Measurements from ENCODE around the gene TMC5. TPM values are rescaled to one million over a fixed set of nuclear protein-coding genes. Genes with fewer than 3 reads are reported as not detected.
"Not testable (repeated sequence)": the region's sequence is repeated elsewhere in the genome, so short reads cannot be mapped to it uniquely, and the experiment has no call there.

TMC5 gene
- polyA plus RNA-seq, 1 experiment = not detected

GRCh38 chr16:19382887-19383816, 34.5 kb upstream of the TMC5 start:
- ChIA-PET CTCF (interaction anchor here (0.9 kb wide), 1 partner anchor 297 kb away, joined by 5 read pairs; no protein-coding TSS in a partner anchor), POLR2A (no interaction called here)
- Histone ChIP-seq H3K9me3 (ENCODE audit: control insufficient read depth, insufficient read depth, low read length) (no peaks in the 10 kb centered on the region), H3K4me3 (ENCODE audit: low read depth, low read length) (no peak overlapping the region), H3K27ac (ENCODE audit: low read depth, low read length) (no peak overlapping the region), H3K27me3 (ENCODE audit: control insufficient read depth, insufficient read depth, low read length) (no peaks in the 10 kb centered on the region)
- DNase-seq (ENCODE audit: low read depth, low spot score) = no peak
- TF ChIP-seq, protein P1, sequence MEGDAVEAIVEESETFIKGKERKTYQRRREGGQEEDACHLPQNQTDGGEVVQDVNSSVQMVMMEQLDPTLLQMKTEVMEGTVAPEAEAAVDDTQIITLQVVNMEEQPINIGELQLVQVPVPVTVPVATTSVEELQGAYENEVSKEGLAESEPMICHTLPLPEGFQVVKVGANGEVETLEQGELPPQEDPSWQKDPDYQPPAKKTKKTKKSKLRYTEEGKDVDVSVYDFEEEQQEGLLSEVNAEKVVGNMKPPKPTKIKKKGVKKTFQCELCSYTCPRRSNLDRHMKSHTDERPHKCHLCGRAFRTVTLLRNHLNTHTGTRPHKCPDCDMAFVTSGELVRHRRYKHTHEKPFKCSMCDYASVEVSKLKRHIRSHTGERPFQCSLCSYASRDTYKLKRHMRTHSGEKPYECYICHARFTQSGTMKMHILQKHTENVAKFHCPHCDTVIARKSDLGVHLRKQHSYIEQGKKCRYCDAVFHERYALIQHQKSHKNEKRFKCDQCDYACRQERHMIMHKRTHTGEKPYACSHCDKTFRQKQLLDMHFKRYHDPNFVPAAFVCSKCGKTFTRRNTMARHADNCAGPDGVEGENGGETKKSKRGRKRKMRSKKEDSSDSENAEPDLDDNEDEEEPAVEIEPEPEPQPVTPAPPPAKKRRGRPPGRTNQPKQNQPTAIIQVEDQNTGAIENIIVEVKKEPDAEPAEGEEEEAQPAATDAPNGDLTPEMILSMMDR (IDR thresholded peaks at IDR 0.05; ENCODE audit: low read depth, low read length) = no peak

DNA sequence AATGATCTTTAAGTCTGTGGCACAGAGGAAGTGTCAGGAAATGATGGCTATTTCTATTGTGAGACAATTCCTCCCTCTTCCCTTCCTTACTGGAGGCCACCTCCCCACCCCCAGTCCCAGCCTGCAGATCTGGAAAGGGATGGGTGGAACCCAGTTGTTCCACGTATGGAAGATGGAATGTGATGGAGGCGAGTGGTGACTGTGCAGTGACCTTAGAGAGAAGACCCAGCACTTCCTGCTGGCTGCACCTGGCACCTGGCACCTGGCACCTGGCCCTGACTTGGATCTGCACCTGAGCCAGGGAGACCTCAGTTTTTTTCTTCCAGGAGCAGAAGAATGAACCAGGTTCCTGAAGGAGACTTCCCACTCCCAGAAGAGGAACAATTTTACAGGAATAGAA, 33.0 kb upstream of the TMC5 start:
- Histone ChIP-seq H3K4me3 (ENCODE audit: low read depth, low read length) (no peak overlapping the region), H3K9me3 (ENCODE audit: control insufficient read depth, insufficient read depth, low read length) (no peaks in the 10 kb centered on the region), H3K27ac (ENCODE audit: low read depth, low read length) (no peak overlapping the region), H3K27me3 (ENCODE audit: control insufficient read depth, insufficient read depth, low read length) (no peaks in the 10 kb centered on the region)
- no peak for DNase-seq (ENCODE audit: low read depth, low spot score)
- POLR2A ChIA-PET = no interaction called here
- TF ChIP-seq, protein P1 (IDR thresholded peaks at IDR 0.05; ENCODE audit: low read depth, low read length) = no peak
- CTCF ChIA-PET = no interaction called here

DNA sequence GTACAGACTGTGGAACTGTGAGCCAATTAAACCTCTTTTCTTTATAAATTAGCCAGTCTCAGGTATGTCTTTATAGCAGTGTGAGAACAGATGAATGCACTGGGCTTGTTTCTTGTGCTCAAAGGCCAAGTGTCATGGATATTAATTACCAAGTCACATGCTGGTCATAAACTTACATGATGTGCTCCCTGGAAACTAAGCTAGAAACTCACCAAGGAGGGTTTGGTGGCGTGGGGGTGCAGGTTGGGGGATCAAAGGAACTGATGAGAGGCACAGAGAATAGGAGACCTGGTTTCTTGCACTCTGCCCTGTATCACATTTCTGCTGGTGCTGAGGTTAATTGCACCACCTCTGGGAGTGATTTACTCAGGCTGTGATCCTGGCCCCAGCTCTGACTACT, 31.2 kb upstream of the TMC5 start:
- POLR2A ChIA-PET = no interaction called here
- H3K27ac ChIP-seq (ENCODE audit: low read depth, low read length) = no peak overlapping the region
- TF ChIP-seq, protein P1 (IDR thresholded peaks at IDR 0.05; ENCODE audit: low read depth, low read length) = no peak

GRCh38 chr16:19389246-19389645, 28.4 kb upstream of the TMC5 start:
- H3K4me3 ChIP-seq (ENCODE audit: low read depth, low read length) = no peak overlapping the region
- POLR2A ChIA-PET = no interaction called here
- CTCF ChIA-PET = interaction anchor here (0.6 to 2.3 kb wide), 6 partner anchors 11 to 688 kb away, joined by 3 to 23 read pairs (median 4); no protein-coding TSS in a partner anchor
- H3K9me3 ChIP-seq (ENCODE audit: control insufficient read depth, insufficient read depth, low read length) = no peaks in the 10 kb centered on the region
- TF ChIP-seq, protein P1 (IDR thresholded peaks at IDR 0.05; ENCODE audit: low read depth, low read length) = peak; percentile 40
- no peaks in the 10 kb centered on the region for H3K27me3 ChIP-seq (ENCODE audit: control insufficient read depth, insufficient read depth, low read length)
- DNase-seq (ENCODE audit: low read depth, low spot score) = no peak
- H3K27ac ChIP-seq (ENCODE audit: low read depth, low read length) = no peak overlapping the region

More for the DNA sequence above, 31.2 kb upstream of the TMC5 start:
- Histone ChIP-seq H3K4me3 (ENCODE audit: low read depth, low read length) (no peak overlapping the region), H3K9me3 (ENCODE audit: control insufficient read depth, insufficient read depth, low read length) (no peaks in the 10 kb centered on the region), H3K27me3 (ENCODE audit: control insufficient read depth, insufficient read depth, low read length) (no peaks in the 10 kb centered on the region)
- CTCF ChIA-PET = interaction anchor here (2.0 kb wide), 1 partner anchor 301 kb away, joined by 5 read pairs; no protein-coding TSS in a partner anchor
- no peak for DNase-seq (ENCODE audit: low read depth, low spot score)

DNA sequence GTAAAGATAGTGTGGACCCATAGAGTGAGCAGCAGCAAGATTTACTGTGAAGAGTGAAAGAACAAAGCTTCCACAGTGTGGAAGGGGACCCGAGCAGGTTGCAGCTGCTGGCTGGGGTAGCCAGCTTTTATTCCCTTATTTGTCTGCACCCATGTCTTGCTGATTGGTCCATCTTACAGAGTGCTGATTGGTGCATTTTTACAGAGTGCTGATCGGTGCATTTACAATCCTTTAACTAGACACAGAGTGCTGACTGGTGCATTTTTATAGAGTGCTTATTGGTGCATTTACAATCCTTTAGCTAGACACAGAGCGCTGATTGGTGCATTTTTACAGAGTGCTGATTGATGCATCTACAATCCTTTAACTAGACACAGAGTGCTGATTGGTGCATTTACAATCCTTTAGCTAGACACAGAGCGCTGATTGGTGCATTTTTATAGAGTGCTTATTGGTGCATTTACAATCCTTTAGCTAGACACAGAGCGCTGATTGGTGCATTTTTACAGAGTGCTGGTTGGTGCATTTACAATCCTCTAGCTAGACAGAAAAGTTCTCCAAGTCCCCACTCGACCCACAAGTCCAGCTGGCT, 26.4 kb upstream of the TMC5 start:
- H3K27ac ChIP-seq (ENCODE audit: low read depth, low read length); H3K27me3 ChIP-seq (ENCODE audit: control insufficient read depth, insufficient read depth, low read length); H3K4me3 ChIP-seq (ENCODE audit: low read depth, low read length); H3K9me3 ChIP-seq (ENCODE audit: control insufficient read depth, insufficient read depth, low read length); DNase-seq (ENCODE audit: low read depth, low spot score); POLR2A ChIA-PET: not testable (repeated sequence)
- CTCF ChIA-PET = interaction anchor here (0.9 kb wide), 1 partner anchor 112 kb away, joined by 3 read pairs; no protein-coding TSS in a partner anchor

Measured in AG04450 (cell line).